Liver (tissue), 3 donors: ENCODE data around the gene AGPAT2.

Source experiments
- ATF3 ChIP-seq: IDR thresholded peaks from 2 replicates; pipeline ENCODE4 v1.6.1; 2016; ENCODE audit warnings: antibody characterized with exemption
- CTCF ChIP-seq: fragments of 150-350 bp; IDR thresholded peaks from 2 replicates; pipeline ENCODE4 v1.5.1; 2017; ENCODE audit warnings: improper control_type of control experiment, low read depth, low read length; ENCODE audit not compliant: missing input control
- GABPA ChIP-seq, 2 donors: IDR thresholded peaks in 1 of 2; conservative IDR thresholded peaks in 1 of 2; 2 replicates each; pipeline ENCODE4 v1.6.1; 2016; ENCODE audit warnings: antibody characterized with exemption in 2 of 2, mild to moderate bottlenecking in 1 of 2, moderate library complexity in 1 of 2
- MAX ChIP-seq: IDR thresholded peaks from 2 replicates; pipeline ENCODE4 v1.6.1; 2016; ENCODE audit warnings: antibody characterized with exemption
- NR2F2 ChIP-seq: IDR thresholded peaks from 2 replicates; pipeline ENCODE4 v1.6.1; 2016; ENCODE audit warnings: antibody characterized with exemption
- RAD21 ChIP-seq, 2 donors: IDR thresholded peaks; 2 replicates each; pipeline ENCODE4 v1.6.1; 2016; ENCODE audit warnings: antibody characterized with exemption in 2 of 2, mild to moderate bottlenecking in 2 of 2
- REST ChIP-seq: IDR thresholded peaks from 2 replicates; pipeline ENCODE4 v1.6.1; 2016; ENCODE audit warnings: antibody characterized with exemption, mild to moderate bottlenecking
- TAF1 ChIP-seq: conservative IDR thresholded peaks from 2 replicates; pipeline ENCODE4 v1.6.1; 2016; ENCODE audit warnings: antibody characterized with exemption, mild to moderate bottlenecking
- YY1 ChIP-seq: IDR thresholded peaks from 2 replicates; pipeline ENCODE4 v1.6.1; 2016; ENCODE audit warnings: antibody characterized with exemption, mild to moderate bottlenecking
- donor health status: healthy.
- donor health status: healthy.

- TF ChIP-seq CTCF (no peak), YY1 (no peak), NR2F2 (no peak), RAD21 (IDR thresholded peaks at IDR 0.05) (no peak), MAX (no peak), ATF3 (no peak), TAF1 (no peak), GABPA (IDR thresholded peaks at IDR 0.05 in 1 of 2, conservative IDR thresholded peaks at IDR 0.05 in 1 of 2) (no peak), REST (no peak)
These were observed 11.6 kb downstream of the AGPAT2 start for GRCh38 chr9:136675477-136676296.
